ENCODE results near the gene BORCS5. TPM values are rescaled to one million over a fixed set of nuclear protein-coding genes. Genes with fewer than 3 reads are reported as not detected.

The BORCS5 gene
- total RNA-seq, 1 experiment from 2014 or later = 13.9 TPM

- Histone ChIP-seq H3K79me2 (ENCODE audit: insufficient read depth, low read length) (no peaks in the 10 kb centered on the region), H2BK12ac (ENCODE audit: insufficient read length, low read depth, low read length) (no peak overlapping the region), H4K20me1 (ENCODE audit: control insufficient read depth, insufficient read depth, insufficient read length) (no peaks in the 10 kb centered on the region), H3K27me3 (ENCODE audit: insufficient read depth, low read length) (no peaks in the 10 kb centered on the region), H3K4me2 (ENCODE audit: insufficient read depth, insufficient read length, low read length) (no peak overlapping the region), H3K23ac (ENCODE audit: insufficient read length, low read depth, low read length) (no peak overlapping the region), H2BK120ac (ENCODE audit: low read depth, low read length, poor library complexity, severe bottlenecking) (no peak overlapping the region), H3K14ac (ENCODE audit: insufficient read depth, low read length) (no peak overlapping the region), H3K9me3 (ENCODE audit: control insufficient read depth, low read depth, low read length) (no peaks in the 10 kb centered on the region), H4K5ac (ENCODE audit: insufficient read length, low read depth, low read length) (no peak overlapping the region), H3K4ac (ENCODE audit: low read depth, low read length) (no peak overlapping the region), H4K91ac (ENCODE audit: insufficient read length, low read depth, low read length) (no peak overlapping the region), H3K4me1 (ENCODE audit: insufficient read depth, low read length) (no peaks in the 10 kb centered on the region), H4K8ac (replicated peaks; ENCODE audit: insufficient read length, low read depth, low read length) (no peak overlapping the region), H3K79me1 (ENCODE audit: insufficient read depth, low read depth, low read length, poor library complexity, severe bottlenecking) (no peaks in the 10 kb centered on the region), H3K27ac (ENCODE audit: insufficient read length, low read depth, low read length) (no peak overlapping the region), H2AFZ (ENCODE audit: low read length) (no peak overlapping the region), H3T11ph (ENCODE audit: low read length) (no peak overlapping the region), H2BK15ac (ENCODE audit: low read depth, low read length) (no peak overlapping the region), H3K23me2 (ENCODE audit: insufficient read length, low read depth, low read length, poor library complexity, severe bottlenecking) (no peaks in the 10 kb centered on the region), H2BK20ac (ENCODE audit: low read depth, low read length, poor library complexity, severe bottlenecking) (no peak overlapping the region), H3K18ac (ENCODE audit: insufficient read length, low read depth, low read length) (no peak overlapping the region), H2BK5ac (ENCODE audit: insufficient read length, low read length) (no peak overlapping the region), H2AK5ac (ENCODE audit: insufficient read length, low read length) (no peak overlapping the region), H3K56ac (ENCODE audit: insufficient read length, low read depth, low read length) (no peak overlapping the region), H3K9ac (ENCODE audit: extremely low read depth, insufficient read length, low read length) (no peak overlapping the region)
- Mint-ChIP-seq H3K4me1 (peaks cover 9 to 14% of the 10 kb centered on the region in 2 experiments), H3K4me3 (no peak overlapping the region), H3K27ac (no peak overlapping the region), H3K9me3 (peaks cover 19 to 20% of the 10 kb centered on the region in 2 experiments), H3K27me3 (ENCODE audit: low read depth) (no peaks in the 10 kb centered on the region; the same call in 1 of the 2 replicates), H3K36me3 (ENCODE audit: insufficient read depth in 1 of 3, low read depth in 3 of 3) (peaks cover 12 to 20% (median 14%) of the 10 kb centered on the region in 3 experiments)
- no peak for DNase-seq
- TF ChIP-seq, protein P1, sequence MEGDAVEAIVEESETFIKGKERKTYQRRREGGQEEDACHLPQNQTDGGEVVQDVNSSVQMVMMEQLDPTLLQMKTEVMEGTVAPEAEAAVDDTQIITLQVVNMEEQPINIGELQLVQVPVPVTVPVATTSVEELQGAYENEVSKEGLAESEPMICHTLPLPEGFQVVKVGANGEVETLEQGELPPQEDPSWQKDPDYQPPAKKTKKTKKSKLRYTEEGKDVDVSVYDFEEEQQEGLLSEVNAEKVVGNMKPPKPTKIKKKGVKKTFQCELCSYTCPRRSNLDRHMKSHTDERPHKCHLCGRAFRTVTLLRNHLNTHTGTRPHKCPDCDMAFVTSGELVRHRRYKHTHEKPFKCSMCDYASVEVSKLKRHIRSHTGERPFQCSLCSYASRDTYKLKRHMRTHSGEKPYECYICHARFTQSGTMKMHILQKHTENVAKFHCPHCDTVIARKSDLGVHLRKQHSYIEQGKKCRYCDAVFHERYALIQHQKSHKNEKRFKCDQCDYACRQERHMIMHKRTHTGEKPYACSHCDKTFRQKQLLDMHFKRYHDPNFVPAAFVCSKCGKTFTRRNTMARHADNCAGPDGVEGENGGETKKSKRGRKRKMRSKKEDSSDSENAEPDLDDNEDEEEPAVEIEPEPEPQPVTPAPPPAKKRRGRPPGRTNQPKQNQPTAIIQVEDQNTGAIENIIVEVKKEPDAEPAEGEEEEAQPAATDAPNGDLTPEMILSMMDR (conservative IDR thresholded peaks at IDR 0.05) = no peak
- no CpG with 5 or more reads among the region's 4 CpGs for WGBS (ENCODE audit: extremely low coverage, insufficient read length, low lambda C conversion rate)
Observed at GRCh38 chr12:12427568-12427967, 70.7 kb downstream of the BORCS5 start.

All from H9 (cell line).